ENCODE results near the gene CLIC6.

CLIC6 gene

DNA sequence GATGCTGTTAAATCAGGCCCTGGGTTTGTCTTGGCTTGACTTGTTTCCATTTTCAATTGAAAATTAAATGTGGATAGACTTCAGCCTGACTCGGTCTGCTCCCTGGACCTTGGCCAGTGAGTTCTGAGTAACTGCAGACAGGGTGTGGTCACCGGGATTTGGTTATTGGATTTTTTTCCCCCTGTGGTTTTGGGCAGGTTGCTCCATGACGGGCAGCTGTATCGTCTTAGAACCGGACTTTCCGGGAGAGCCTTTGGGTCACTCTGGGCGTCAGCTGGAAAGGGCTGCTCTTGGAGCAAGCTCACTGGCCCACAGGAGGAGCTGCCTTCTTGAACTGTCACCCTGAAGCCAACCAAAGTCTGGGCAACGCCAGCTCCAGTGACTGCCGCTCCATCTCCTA is 75.0 kb downstream of the CLIC6 start:
- Mint-ChIP-seq H3K27me3 (ENCODE audit: low read depth) (peaks cover 38% of the 10 kb centered on the region), H3K9me3 (no peaks in the 10 kb centered on the region), H3K4me1 (peaks cover 6% of the 10 kb centered on the region), H3K36me3 (ENCODE audit: low read depth) (no peaks in the 10 kb centered on the region), H3K4me3 (no peak overlapping the region), H3K27ac (no peak overlapping the region)
- TF ChIP-seq, protein P1, sequence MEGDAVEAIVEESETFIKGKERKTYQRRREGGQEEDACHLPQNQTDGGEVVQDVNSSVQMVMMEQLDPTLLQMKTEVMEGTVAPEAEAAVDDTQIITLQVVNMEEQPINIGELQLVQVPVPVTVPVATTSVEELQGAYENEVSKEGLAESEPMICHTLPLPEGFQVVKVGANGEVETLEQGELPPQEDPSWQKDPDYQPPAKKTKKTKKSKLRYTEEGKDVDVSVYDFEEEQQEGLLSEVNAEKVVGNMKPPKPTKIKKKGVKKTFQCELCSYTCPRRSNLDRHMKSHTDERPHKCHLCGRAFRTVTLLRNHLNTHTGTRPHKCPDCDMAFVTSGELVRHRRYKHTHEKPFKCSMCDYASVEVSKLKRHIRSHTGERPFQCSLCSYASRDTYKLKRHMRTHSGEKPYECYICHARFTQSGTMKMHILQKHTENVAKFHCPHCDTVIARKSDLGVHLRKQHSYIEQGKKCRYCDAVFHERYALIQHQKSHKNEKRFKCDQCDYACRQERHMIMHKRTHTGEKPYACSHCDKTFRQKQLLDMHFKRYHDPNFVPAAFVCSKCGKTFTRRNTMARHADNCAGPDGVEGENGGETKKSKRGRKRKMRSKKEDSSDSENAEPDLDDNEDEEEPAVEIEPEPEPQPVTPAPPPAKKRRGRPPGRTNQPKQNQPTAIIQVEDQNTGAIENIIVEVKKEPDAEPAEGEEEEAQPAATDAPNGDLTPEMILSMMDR (IDR thresholded peaks at IDR 0.05; ENCODE audit: unreplicated experiment in 3 of 3): no peak

DNA sequence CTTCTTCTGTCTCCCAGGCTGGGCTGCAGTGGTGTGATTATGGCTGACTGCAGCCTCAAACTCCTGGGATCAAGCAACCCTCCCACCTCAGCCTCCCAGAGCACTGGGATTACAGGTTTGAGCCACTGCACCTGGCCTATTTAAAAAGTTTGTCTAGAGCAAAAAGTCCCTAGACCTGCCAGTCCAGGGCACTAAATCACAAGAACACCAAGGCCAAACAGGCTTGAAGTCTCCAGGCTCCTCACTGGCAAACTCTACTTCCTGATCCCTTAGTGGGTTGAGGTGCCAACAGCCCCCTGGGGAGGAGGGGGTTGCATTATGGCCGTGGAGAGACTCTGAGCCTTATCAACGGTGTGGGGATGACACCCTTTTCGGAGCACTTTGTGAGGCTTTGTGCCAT is 76.0 kb downstream of the CLIC6 start:
- no peak overlapping the region for H3K4me3 Mint-ChIP-seq
- peaks cover 6% of the 10 kb centered on the region for H3K4me1 Mint-ChIP-seq
- no peak overlapping the region for H3K27ac Mint-ChIP-seq
- no peaks in the 10 kb centered on the region for H3K36me3 Mint-ChIP-seq (ENCODE audit: low read depth)
- peaks cover 36% of the 10 kb centered on the region for H3K27me3 Mint-ChIP-seq (ENCODE audit: low read depth)
- TF ChIP-seq, protein P1 (IDR thresholded peaks at IDR 0.05; ENCODE audit: unreplicated experiment in 3 of 3): no peak
- no peaks in the 10 kb centered on the region for H3K9me3 Mint-ChIP-seq

DNA sequence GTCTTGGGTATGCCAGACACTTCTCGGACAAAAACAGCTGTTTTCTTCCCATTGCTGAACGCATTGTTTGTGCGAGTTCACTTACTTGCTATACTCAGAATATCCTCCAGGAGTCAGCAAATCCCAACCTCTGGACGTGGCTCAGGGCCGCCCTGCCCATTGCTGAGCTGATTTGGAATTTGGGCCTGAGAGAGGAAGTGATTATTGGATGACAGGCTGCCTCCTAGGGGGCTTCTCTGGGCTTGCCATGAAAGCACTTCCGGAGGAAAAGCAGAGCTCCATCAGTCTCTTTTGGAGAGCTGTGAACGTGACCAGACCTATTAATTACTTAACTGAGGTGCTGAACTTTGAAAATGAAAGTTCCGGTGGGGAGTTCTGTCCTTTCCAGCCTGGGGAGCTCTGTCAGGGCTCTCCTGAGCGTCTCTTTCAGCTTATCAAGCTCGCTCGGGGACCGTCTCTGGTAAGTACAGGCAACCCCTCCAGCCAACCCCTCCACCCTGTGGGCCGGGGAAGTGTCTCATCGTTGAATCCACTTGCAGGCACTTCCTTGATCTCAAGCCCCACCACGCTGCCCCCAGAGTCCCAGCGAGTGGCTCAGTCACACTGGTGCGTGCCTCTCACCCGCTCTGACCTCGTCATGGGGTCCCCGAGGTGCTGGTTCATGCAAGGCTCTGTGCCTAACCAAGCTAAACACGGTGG is 76.9 kb downstream of the CLIC6 start:
- Mint-ChIP-seq H3K9me3 (no peaks in the 10 kb centered on the region), H3K4me3 (no peak overlapping the region), H3K36me3 (ENCODE audit: low read depth) (no peaks in the 10 kb centered on the region), H3K4me1 (peaks cover 6% of the 10 kb centered on the region), H3K27ac (peak overlapping the region in 2 of 3 experiments; percentile 18 to 41), H3K27me3 (ENCODE audit: low read depth) (peaks cover 29% of the 10 kb centered on the region)
- TF ChIP-seq, protein P1 (IDR thresholded peaks at IDR 0.05; ENCODE audit: unreplicated experiment in 3 of 3): peak; percentile 91 to 93 (median 92)

DNA sequence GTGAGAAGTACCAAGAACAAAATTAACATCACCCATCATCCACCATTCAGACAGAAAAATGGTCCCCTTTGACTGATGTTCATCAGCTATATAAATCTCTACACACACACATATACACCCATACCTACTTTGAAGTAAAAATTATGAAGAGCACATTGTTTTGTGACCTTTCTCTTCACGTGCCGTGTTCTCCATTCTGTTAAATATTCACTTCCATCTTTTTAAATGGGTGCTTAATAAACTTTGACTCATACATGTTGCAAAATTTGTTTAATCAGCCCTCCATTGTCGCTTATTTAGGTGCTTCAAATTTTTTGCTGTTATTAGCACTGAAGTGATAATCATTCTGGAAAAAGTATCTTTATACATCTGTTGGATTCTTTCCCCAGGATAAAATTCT is 80.1 kb downstream of the CLIC6 start:
- Mint-ChIP-seq H3K36me3 (ENCODE audit: low read depth) (no peaks in the 10 kb centered on the region), H3K27ac (no peak overlapping the region), H3K9me3 (no peaks in the 10 kb centered on the region), H3K4me1 (peaks cover 6% of the 10 kb centered on the region), H3K27me3 (ENCODE audit: low read depth) (peaks cover 25% of the 10 kb centered on the region), H3K4me3 (no peak overlapping the region)
- TF ChIP-seq, protein P1 (IDR thresholded peaks at IDR 0.05; ENCODE audit: unreplicated experiment in 3 of 3): no peak

DNA sequence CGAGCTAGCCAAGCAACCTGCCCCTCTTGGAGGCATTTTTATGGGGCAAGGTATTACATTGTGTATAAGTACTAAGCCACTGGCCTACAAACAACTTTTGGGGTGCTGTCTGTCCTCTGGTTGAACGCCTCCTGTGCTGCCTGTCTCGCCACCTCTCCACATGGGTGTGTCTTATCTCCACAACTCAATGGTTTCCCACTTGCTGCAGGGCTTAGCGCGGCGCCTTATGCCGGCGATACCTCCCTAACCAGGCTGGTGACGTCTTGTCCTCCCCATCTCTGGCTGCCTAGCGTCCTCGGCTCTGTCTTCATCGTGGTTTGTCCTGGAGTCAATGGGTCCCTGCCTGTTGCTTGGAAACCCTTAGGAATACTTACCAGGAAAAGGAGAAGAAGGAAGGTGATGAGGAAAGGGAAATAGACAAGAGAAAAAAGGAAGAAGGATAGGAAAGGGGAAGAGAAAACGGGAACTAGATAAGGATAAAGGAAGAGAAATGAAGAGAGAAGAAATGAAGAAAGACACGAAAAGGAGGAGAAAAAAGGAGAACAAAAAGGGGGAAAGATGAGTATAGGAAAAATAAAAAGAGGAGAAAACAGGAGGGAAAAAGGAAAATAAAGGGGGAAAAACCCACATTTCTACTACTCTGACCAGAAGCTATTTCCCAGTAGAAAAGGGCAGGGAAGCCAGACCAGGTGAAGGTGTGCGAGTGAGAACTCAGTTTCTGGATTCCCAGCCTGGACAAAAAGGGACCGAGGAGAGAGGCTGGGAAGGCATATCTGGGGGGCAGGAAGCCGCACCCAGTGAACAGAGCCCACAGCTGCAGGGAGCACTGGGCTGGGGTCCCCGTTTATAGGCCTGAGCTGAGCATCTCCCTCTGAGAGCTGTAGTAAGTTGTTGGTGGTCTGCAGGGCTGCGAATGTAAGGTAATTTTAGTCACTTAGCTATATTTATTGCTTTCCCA is 86.2 kb downstream of the CLIC6 start:
- TF ChIP-seq, protein P1 (IDR thresholded peaks at IDR 0.05; ENCODE audit: unreplicated experiment in 3 of 3): no peak
- no peaks in the 10 kb centered on the region for H3K4me1 Mint-ChIP-seq
- no peak overlapping the region for H3K27ac Mint-ChIP-seq
- H3K27me3 Mint-ChIP-seq (ENCODE audit: low read depth): peaks cover 28% of the 10 kb centered on the region
- H3K36me3 Mint-ChIP-seq (ENCODE audit: low read depth): no peaks in the 10 kb centered on the region
- no peaks in the 10 kb centered on the region for H3K9me3 Mint-ChIP-seq
- no peak overlapping the region for H3K4me3 Mint-ChIP-seq
